Stimulated activated CD4-positive, alpha-beta T cell treated with anti-CD3 and anti-CD28 coated beads, Interleukin-1b, Interleukin-23, amount 100 ng/mL, for 4 hours (primary cell): Measurements from ENCODE around the gene GP1BB.
A peak's percentile ranks its signal among the peaks of the same experiment; 100 is the strongest.

Source experiments
- DNase-seq, 2 donors: peaks; one replicate each; pipeline ENCODE4 v3.0.0-alpha.2; 2020; ENCODE audit warnings: low read depth in 2 of 2

Gene GP1BB

GRCh38 chr22:19766511-19767426, 43.4 kb downstream of the GP1BB start:
- peak; percentile 23 to 40 for DNase-seq

GRCh38 chr22:19767427-19768341, 44.3 kb downstream of the GP1BB start:
- no peak for DNase-seq

- DNase-seq = no peak
These were observed 46.0 kb downstream of the GP1BB start for GRCh38 chr22:19769393-19769715.

- DNase-seq = no peak
These were observed 47.2 kb downstream of the GP1BB start for GRCh38 chr22:19770349-19771220.

- no peak for DNase-seq
These were observed 49.0 kb downstream of the GP1BB start for GRCh38 chr22:19772422-19772672.

- DNase-seq = no peak
These were observed 49.5 kb downstream of the GP1BB start for GRCh38 chr22:19772673-19773469.

GRCh38 chr22:19773470-19774040, 50.2 kb downstream of the GP1BB start:
- no peak for DNase-seq
